Measurements from ENCODE around the gene RGSL1. TPM values are rescaled to one million over a fixed set of nuclear protein-coding genes. Genes with fewer than 3 reads are reported as not detected.
"Not testable (repeated sequence)": the region's sequence is repeated elsewhere in the genome, so short reads cannot be mapped to it uniquely, and the experiment has no call there.

Gene RGSL1
- total RNA-seq, 1 donor from 2014 or later: not detected

GRCh38 chr1:182444497-182444896 is 5.4 kb upstream of the RGSL1 start:
- TF ChIP-seq, protein P1, sequence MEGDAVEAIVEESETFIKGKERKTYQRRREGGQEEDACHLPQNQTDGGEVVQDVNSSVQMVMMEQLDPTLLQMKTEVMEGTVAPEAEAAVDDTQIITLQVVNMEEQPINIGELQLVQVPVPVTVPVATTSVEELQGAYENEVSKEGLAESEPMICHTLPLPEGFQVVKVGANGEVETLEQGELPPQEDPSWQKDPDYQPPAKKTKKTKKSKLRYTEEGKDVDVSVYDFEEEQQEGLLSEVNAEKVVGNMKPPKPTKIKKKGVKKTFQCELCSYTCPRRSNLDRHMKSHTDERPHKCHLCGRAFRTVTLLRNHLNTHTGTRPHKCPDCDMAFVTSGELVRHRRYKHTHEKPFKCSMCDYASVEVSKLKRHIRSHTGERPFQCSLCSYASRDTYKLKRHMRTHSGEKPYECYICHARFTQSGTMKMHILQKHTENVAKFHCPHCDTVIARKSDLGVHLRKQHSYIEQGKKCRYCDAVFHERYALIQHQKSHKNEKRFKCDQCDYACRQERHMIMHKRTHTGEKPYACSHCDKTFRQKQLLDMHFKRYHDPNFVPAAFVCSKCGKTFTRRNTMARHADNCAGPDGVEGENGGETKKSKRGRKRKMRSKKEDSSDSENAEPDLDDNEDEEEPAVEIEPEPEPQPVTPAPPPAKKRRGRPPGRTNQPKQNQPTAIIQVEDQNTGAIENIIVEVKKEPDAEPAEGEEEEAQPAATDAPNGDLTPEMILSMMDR (conservative IDR thresholded peaks at IDR 0.05; ENCODE audit: low read depth, low read length): peak; percentile 25
- no peak overlapping the region for H3K4me3 ChIP-seq (ENCODE audit: low read depth, low read length)
- DNase-seq (ENCODE audit: low read depth): no peak

DNA sequence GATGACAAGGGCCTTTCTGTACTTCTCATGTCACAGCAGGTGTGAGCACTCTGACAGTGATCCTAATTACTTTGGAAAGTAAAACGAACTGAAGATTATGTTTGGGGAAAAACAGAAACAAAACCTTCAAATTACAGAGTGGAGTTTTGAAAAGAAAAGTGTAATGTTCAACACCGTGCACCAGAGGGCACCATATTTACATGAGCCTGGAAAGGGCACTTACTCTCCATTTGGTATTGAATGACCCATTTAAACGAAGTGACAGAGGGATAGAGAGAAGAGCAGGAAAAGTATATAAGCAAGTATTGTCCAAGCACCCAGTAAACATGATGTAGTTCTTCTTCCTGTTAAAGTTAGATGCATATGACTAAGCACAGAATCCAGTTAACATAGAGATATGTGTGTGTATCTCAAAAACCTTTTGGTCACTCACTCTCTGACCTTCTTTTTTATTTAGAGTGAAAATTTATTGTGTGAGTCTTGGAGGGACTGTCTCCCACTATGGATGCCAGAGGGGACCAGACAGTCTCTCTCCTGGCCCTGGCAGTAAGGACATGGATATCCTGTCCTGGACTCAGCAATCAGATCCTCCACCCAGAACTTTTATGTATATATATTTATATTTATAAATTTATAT is 3.8 kb upstream of the RGSL1 start:
- TF ChIP-seq, protein P1 (conservative IDR thresholded peaks at IDR 0.05; ENCODE audit: low read depth, low read length): peak; percentile 81
- DNase-seq (ENCODE audit: low read depth): peak; percentile 22
- H3K4me3 ChIP-seq (ENCODE audit: low read depth, low read length): no peak overlapping the region

- not testable (repeated sequence) for DNase-seq (ENCODE audit: low read depth)
These were observed 2.8 kb upstream of the RGSL1 start for GRCh38 chr1:182447124-182447523.

GRCh38 chr1:182447660-182448059 is 2.3 kb upstream of the RGSL1 start:
- no peak overlapping the region for H3K4me3 ChIP-seq (ENCODE audit: low read depth, low read length)
- TF ChIP-seq, protein P1 (conservative IDR thresholded peaks at IDR 0.05; ENCODE audit: low read depth, low read length): no peak
- DNase-seq (ENCODE audit: low read depth): no peak

More at GRCh38 chr1:182447124-182447523, 2.8 kb upstream of the RGSL1 start:
- H3K4me3 ChIP-seq (ENCODE audit: low read depth, low read length): not testable (repeated sequence)

DNA sequence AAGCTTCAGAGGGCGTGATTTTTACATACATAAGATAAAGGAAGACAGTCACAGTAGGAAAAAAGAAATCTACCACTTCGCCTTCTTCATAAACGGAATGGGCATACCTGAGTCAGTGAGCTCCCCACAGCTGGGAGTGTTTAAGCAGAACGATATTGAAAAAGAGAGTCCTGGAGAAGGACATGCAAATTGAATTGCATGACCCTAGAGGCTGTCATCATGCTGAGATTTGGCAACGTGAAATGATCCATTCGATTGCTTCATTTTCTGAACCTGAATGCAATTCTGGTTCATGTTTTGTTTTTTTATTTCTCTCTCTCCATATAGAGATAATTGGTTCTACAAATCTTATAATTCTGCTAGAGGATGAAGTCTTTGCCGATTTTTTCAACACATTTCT is 3.7 kb downstream of the RGSL1 start:
- no peak overlapping the region for H3K4me3 ChIP-seq (ENCODE audit: low read depth, low read length)
- DNase-seq (ENCODE audit: low read depth): no peak
- TF ChIP-seq, protein P1 (conservative IDR thresholded peaks at IDR 0.05; ENCODE audit: low read depth, low read length): no peak

GRCh38 chr1:182457844-182458243 is 7.9 kb downstream of the RGSL1 start:
- DNase-seq (ENCODE audit: low read depth): no peak
- TF ChIP-seq, protein P1 (conservative IDR thresholded peaks at IDR 0.05; ENCODE audit: low read depth, low read length): no peak
- no peak overlapping the region for H3K4me3 ChIP-seq (ENCODE audit: low read depth, low read length)

- TF ChIP-seq, protein P1 (conservative IDR thresholded peaks at IDR 0.05; ENCODE audit: low read depth, low read length): no peak
- H3K4me3 ChIP-seq (ENCODE audit: low read depth, low read length): no peak overlapping the region
- no peak for DNase-seq (ENCODE audit: low read depth)
These were observed 10.0 kb downstream of the RGSL1 start for GRCh38 chr1:182459949-182460348.

Measured in epithelial cell of proximal tubule (primary cell).